SJSA1 (cell line): ENCODE results near the gene MAPKAP1. TPM values are rescaled to one million over a fixed set of nuclear protein-coding genes. Genes with fewer than 3 reads are reported as not detected.

Source experiments
- DNase-seq, 2 experiments: peaks; one replicate each; pipeline ENCODE4 v3.0.0-alpha.2; 2015 to 2020; ENCODE audit warnings: low spot score in 2 of 2, low read depth in 1 of 2
- H3K27ac ChIP-seq: fragments of 250-450 bp; sonication (Bioruptor Pico); 2 replicates; pipeline ENCODE4 v1.5.1; 2020; ENCODE audit warnings: mild to moderate bottlenecking, moderate library complexity
- H3K27me3 ChIP-seq: fragments of 250-450 bp; sonication (Bioruptor Pico); replicated peaks from 2 replicates; pipeline ENCODE4 v1.5.1; 2020; ENCODE audit warnings: mild to moderate bottlenecking, moderate library complexity
- H3K36me3 ChIP-seq: fragments of 250-450 bp; sonication (Bioruptor Pico); 2 replicates; pipeline ENCODE4 v1.5.1; 2020; ENCODE audit warnings: mild to moderate bottlenecking
- H3K4me1 ChIP-seq: fragments of 250-450 bp; sonication (Bioruptor Pico); replicated peaks from 2 replicates; pipeline ENCODE4 v1.6.1; 2021; ENCODE audit warnings: mild to moderate bottlenecking
- H3K4me3 ChIP-seq: fragments of 250-450 bp; sonication (Bioruptor Pico); 2 replicates; pipeline ENCODE4 v1.5.1; 2020; ENCODE audit warnings: mild to moderate bottlenecking
- H3K9me3 ChIP-seq: fragments of 250-450 bp; sonication (Bioruptor Pico); replicated peaks from 2 replicates; pipeline ENCODE4 v1.5.1; 2020; ENCODE audit warnings: mild to moderate bottlenecking
- total RNA-seq: library from RNA; depleted of rRNA; stranded (reverse); fragments of >200 nt; shearing (Covaris generic); gene quantifications from 2 replicates; pipeline ENCODE4 v1.2.3, GENCODE V29; 2014

The MAPKAP1 gene
- total RNA-seq, 1 experiment from 2014 or later: 76.2 TPM

- Histone ChIP-seq H3K4me1 (peaks cover 19% of the 10 kb centered on the region), H3K27ac (no peak overlapping the region), H3K4me3 (no peak overlapping the region), H3K36me3 (no peaks in the 10 kb centered on the region; the same call in 1 of the 2 replicates), H3K9me3 (no peaks in the 10 kb centered on the region), H3K27me3 (no peaks in the 10 kb centered on the region)
- DNase-seq: no peak
Observed at GRCh38 chr9:125638239-125639045, 68.6 kb downstream of the MAPKAP1 start.

DNA sequence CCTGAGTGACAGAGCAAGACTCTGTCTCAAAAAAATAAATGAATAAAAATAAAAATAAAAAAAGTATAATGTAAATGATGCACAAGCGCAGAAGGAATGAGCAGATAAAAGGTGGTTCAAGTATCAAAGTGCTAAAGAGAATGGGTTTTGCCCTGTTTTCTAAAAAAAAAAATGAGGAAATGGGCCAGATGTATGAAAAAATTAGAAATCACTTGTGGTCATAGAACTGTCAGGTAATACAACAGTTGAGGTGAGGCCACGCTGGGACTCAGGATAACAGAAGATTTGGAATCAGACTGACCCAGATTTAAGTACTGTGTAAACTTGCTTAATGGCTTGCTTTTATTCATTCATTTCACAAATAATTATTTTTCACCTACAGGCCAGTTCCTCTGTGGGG is 69.8 kb downstream of the MAPKAP1 start:
- no peak overlapping the region for H3K27ac ChIP-seq
- H3K27me3 ChIP-seq: no peaks in the 10 kb centered on the region
- DNase-seq: no peak
- H3K4me1 ChIP-seq: peaks cover 28% of the 10 kb centered on the region
- H3K9me3 ChIP-seq: no peaks in the 10 kb centered on the region
- H3K36me3 ChIP-seq: no peaks in the 10 kb centered on the region; the same call in 1 of the 2 replicates
- no peak overlapping the region for H3K4me3 ChIP-seq

DNA sequence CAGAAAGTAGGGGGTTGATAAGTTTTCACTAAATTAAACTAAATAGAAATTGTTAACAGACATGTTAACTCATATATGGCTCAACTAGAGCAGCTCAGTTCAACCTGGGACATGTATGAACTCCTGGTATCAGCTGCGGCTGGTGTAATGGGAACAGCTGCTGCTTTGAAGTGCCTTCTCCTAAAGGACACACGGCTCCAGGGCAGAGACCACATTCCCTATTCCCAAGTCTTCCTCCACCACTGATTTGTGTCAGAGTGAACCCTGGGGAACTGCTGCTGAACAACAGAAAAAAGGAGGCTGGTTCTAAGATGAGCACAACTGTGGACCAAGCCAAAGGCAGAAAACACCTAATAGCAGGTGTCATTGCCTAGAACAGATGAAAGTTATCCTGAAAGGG is 71.1 kb downstream of the MAPKAP1 start:
- no peak for DNase-seq
- peaks cover 38% of the 10 kb centered on the region for H3K4me1 ChIP-seq
- H3K27me3 ChIP-seq: no peaks in the 10 kb centered on the region
- no peaks in the 10 kb centered on the region; the same call in 1 of the 2 replicates for H3K36me3 ChIP-seq
- no peak overlapping the region for H3K27ac ChIP-seq
- H3K9me3 ChIP-seq: no peaks in the 10 kb centered on the region
- H3K4me3 ChIP-seq: no peak overlapping the region

DNA sequence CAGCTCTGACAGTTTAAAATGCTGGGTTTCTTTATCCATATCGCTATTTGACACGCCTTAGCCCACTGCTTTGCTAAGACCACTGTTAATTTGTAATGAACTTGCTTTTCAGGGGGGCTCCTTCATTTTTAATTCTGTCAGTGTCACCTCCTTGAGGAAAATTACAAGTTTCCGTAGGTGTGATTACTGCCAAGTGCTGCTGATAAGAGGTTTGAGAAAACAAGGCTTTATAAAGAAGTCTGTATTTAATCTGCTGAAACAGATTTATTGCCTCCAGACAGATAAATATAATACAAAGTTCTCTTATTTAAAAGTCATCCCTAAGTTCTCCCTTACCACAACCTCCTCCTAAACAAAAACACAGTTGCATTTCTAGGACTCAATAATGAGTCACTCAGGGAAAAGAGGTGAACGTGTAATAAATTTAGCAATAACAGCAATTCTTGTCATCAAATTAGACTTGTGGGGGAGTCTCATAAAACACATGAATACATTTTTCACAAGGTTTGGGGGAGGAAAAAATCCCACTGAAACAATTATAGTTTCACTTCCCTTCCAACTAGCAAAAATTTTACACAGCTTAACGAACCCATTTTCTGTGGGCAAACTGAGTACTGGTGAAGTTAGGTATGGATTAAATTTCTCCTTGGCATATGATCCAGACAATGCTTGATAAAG is 72.8 kb downstream of the MAPKAP1 start:
- no peaks in the 10 kb centered on the region; the same call in 1 of the 2 replicates for H3K36me3 ChIP-seq
- H3K27ac ChIP-seq: no peak overlapping the region
- no peak overlapping the region for H3K4me3 ChIP-seq
- no peak for DNase-seq
- peaks cover 33% of the 10 kb centered on the region for H3K4me1 ChIP-seq
- no peaks in the 10 kb centered on the region for H3K9me3 ChIP-seq
- no peaks in the 10 kb centered on the region for H3K27me3 ChIP-seq

GRCh38 chr9:125633116-125633745 is 73.8 kb downstream of the MAPKAP1 start:
- no peak overlapping the region for H3K4me3 ChIP-seq
- DNase-seq: no peak
- H3K27ac ChIP-seq: no peak overlapping the region
- H3K27me3 ChIP-seq: no peaks in the 10 kb centered on the region
- H3K9me3 ChIP-seq: no peaks in the 10 kb centered on the region
- no peaks in the 10 kb centered on the region; the same call in 1 of the 2 replicates for H3K36me3 ChIP-seq
- peaks cover 31% of the 10 kb centered on the region for H3K4me1 ChIP-seq

GRCh38 chr9:125632321-125633115 is 74.5 kb downstream of the MAPKAP1 start:
- Histone ChIP-seq H3K36me3 (no peaks in the 10 kb centered on the region; the same call in 1 of the 2 replicates), H3K27ac (no peak overlapping the region), H3K4me3 (no peak overlapping the region), H3K27me3 (no peaks in the 10 kb centered on the region), H3K9me3 (no peaks in the 10 kb centered on the region), H3K4me1 (peaks cover 31% of the 10 kb centered on the region)
- DNase-seq: peak in 1 of 2 experiments; percentile 29

DNA sequence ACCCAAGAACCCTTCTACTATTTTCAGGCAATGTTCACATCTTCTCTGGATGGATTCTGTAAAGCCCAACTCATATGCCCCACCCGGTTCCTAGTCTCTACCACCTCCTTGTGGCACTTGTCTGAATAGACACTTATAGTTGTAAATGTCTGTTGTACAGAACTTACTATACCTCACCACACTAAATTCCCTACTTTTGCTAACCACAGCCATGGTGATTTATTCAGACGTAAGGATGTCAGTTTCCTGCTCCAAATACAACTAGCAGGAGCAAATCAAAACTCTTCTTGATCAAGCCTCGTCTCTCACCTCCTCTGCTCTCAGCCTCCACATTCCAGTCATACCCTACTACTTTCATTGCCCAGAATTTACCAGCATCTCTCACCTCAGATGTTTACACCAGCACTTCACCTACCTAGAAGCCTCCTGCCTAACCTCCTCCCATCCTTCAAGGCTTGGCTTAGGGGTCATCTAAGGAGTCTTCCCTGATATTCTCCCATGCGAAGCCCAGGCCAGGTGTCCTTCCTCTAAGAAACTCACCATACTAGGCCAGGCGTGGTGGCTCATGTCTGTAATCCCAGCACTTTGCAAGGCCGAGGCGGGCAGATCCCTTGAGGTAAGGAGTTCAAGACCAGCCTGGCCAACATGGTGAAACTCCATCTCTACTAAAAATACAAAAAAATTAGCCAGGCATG is 75.5 kb downstream of the MAPKAP1 start:
- DNase-seq: no peak
- peaks cover 33% of the 10 kb centered on the region for H3K4me1 ChIP-seq
- H3K36me3 ChIP-seq: no peaks in the 10 kb centered on the region; the same call in 1 of the 2 replicates
- H3K4me3 ChIP-seq: no peak overlapping the region
- H3K9me3 ChIP-seq: no peaks in the 10 kb centered on the region
- H3K27me3 ChIP-seq: no peaks in the 10 kb centered on the region
- H3K27ac ChIP-seq: no peak overlapping the region

GRCh38 chr9:125630436-125630835 is 76.6 kb downstream of the MAPKAP1 start:
- Histone ChIP-seq H3K9me3 (no peaks in the 10 kb centered on the region), H3K4me3 (no peak overlapping the region), H3K4me1 (peaks cover 39% of the 10 kb centered on the region), H3K36me3 (no peaks in the 10 kb centered on the region), H3K27ac (no peak overlapping the region), H3K27me3 (no peaks in the 10 kb centered on the region)
- DNase-seq: no peak

DNA sequence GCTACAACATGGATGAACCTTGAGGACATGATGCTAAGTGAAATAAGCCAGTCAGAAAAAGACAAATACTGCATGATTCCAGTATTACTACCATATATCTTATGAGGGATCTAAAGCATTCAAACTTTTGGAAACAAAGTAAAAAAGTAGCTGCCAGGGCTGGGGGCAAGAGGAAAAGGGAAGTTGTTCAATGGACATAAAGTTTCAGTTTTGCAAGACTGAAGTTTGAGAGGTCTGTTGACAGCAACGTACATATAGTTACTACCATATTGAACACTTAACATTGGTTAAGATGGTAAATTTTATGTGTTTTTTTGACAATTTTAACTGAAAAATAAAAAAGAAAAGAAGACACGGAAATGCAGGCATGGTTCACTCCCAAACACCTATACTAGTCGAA is 77.6 kb downstream of the MAPKAP1 start:
- Histone ChIP-seq H3K27me3 (no peaks in the 10 kb centered on the region), H3K27ac (no peak overlapping the region), H3K9me3 (no peaks in the 10 kb centered on the region), H3K4me3 (no peak overlapping the region), H3K36me3 (no peaks in the 10 kb centered on the region), H3K4me1 (peaks cover 36% of the 10 kb centered on the region)
- no peak for DNase-seq

GRCh38 chr9:125626187-125626586 is 80.8 kb downstream of the MAPKAP1 start:
- no peaks in the 10 kb centered on the region for H3K9me3 ChIP-seq
- DNase-seq: no peak
- no peak overlapping the region for H3K4me3 ChIP-seq
- H3K4me1 ChIP-seq: peaks cover 17% of the 10 kb centered on the region
- H3K27ac ChIP-seq: no peak overlapping the region
- no peaks in the 10 kb centered on the region for H3K36me3 ChIP-seq
- H3K27me3 ChIP-seq: no peaks in the 10 kb centered on the region

- Histone ChIP-seq H3K36me3 (no peaks in the 10 kb centered on the region), H3K4me1 (peaks cover 12% of the 10 kb centered on the region), H3K27me3 (no peaks in the 10 kb centered on the region), H3K4me3 (no peak overlapping the region), H3K27ac (no peak overlapping the region), H3K9me3 (no peaks in the 10 kb centered on the region)
- DNase-seq: no peak
Observed at GRCh38 chr9:125621170-125621569, 85.8 kb downstream of the MAPKAP1 start.

DNA sequence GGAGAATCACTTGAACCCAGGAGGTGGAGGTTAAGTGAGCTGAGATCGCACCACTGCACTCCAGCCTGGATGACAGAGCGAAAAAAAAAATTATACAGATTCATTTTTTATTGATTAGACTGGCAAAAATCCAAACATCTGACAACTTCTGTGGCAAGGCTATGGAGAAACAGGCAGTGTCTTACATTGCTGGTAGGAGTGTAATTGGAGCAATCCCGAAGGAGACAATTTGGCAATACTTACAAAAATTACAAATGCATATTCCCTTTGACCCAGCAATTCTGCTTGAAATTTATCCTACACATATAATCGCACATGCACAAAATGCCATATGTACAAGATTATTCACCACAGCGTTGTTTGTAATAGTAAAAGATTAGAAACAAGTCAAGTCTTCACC is 86.8 kb downstream of the MAPKAP1 start:
- Histone ChIP-seq H3K4me1 (peaks cover 9% of the 10 kb centered on the region), H3K9me3 (no peaks in the 10 kb centered on the region), H3K27ac (no peak overlapping the region), H3K27me3 (no peaks in the 10 kb centered on the region), H3K4me3 (no peak overlapping the region), H3K36me3 (no peaks in the 10 kb centered on the region)
- no peak for DNase-seq

GRCh38 chr9:125617087-125617486 is 89.9 kb downstream of the MAPKAP1 start:
- Histone ChIP-seq H3K27ac (no peak overlapping the region), H3K4me3 (no peak overlapping the region), H3K27me3 (no peaks in the 10 kb centered on the region), H3K4me1 (peaks cover 8% of the 10 kb centered on the region), H3K36me3 (no peaks in the 10 kb centered on the region), H3K9me3 (no peaks in the 10 kb centered on the region)
- DNase-seq: no peak
